ENCODE data around the gene TUBB3. TPM values are rescaled to one million over a fixed set of nuclear protein-coding genes. Genes with fewer than 3 reads are reported as not detected.

Gene TUBB3
- total RNA-seq, 4 donors from 2014 or later, result 5.3 to 11.8 (median 9.1) TPM

DNA sequence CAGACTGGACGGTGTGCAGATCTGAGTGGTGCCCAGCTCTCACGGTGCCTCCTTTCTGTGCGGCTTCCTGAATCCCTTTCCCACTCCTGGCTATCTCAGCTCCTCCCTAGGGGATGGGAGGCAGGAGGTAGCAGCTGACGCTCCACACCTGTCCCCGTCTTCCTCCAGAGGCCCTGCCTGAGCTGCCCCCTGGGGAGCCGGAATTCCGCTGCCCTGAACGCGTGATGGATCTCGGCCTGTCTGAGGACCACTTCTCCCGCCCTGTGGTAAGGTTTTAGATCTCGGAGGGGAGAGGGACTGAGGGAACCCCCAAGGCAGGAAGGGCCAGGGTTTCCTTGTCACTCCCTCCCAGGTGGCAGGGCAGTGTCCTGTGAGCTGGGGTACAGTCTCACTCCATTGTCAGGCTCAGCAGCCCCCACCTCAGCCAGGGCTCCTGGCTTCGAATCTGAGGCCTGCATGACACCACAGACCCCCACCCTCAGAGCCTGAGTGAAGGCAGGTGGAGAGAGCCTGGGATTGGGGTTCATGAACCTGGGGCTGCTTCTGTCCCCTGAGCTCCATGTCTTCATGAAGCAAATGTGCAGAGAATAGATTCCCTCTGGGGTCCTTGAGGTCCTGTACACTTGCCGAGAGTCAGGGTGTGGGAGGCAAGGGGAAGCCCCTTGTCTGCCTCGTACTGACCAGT lies 32.0 kb downstream of the TUBB3 start:
- Histone ChIP-seq H3K4me1 (peaks cover 0 to 2% (median 0%) of the 10 kb centered on the region in 3 donors), H3K9me3 (no peaks in the 10 kb centered on the region), H3K27me3 (no peaks in the 10 kb centered on the region), H3K27ac (no peak overlapping the region), H3K36me3 (peaks cover 0 to 65% of the 10 kb centered on the region in 2 donors), H3K4me3 (no peak overlapping the region)
- WGBS, 2 donors (ENCODE audit: low coverage in 1 of 2), result 77% methylated on average over 5 of the region's 15 CpGs; no CpG with 5 or more reads in 1 of the 2 donors
- ATAC-seq, result no peak
- TF ChIP-seq, protein P1, sequence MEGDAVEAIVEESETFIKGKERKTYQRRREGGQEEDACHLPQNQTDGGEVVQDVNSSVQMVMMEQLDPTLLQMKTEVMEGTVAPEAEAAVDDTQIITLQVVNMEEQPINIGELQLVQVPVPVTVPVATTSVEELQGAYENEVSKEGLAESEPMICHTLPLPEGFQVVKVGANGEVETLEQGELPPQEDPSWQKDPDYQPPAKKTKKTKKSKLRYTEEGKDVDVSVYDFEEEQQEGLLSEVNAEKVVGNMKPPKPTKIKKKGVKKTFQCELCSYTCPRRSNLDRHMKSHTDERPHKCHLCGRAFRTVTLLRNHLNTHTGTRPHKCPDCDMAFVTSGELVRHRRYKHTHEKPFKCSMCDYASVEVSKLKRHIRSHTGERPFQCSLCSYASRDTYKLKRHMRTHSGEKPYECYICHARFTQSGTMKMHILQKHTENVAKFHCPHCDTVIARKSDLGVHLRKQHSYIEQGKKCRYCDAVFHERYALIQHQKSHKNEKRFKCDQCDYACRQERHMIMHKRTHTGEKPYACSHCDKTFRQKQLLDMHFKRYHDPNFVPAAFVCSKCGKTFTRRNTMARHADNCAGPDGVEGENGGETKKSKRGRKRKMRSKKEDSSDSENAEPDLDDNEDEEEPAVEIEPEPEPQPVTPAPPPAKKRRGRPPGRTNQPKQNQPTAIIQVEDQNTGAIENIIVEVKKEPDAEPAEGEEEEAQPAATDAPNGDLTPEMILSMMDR (IDR thresholded peaks at IDR 0.05), result no peak
- TF ChIP-seq POLR2AphosphoS5 (IDR thresholded peaks at IDR 0.05), result no peak

GRCh38 chr16:89956505-89957215 lies 33.5 kb downstream of the TUBB3 start:
- no peaks in the 10 kb centered on the region for H3K4me1 ChIP-seq
- peaks cover 0 to 80% of the 10 kb centered on the region in 2 donors for H3K36me3 ChIP-seq
- TF ChIP-seq EP300 (IDR thresholded peaks at IDR 0.05) (no peak), POLR2AphosphoS5 (IDR thresholded peaks at IDR 0.05) (no peak)
- TF ChIP-seq, protein P1 (IDR thresholded peaks at IDR 0.05), result no peak
- peak overlapping the region in 1 of 2 donors; percentile 12 for H3K4me3 ChIP-seq
- H3K9me3 ChIP-seq, result no peaks in the 10 kb centered on the region
- ATAC-seq, result no peak
- no peak overlapping the region for H3K27ac ChIP-seq
- H3K27me3 ChIP-seq, result no peaks in the 10 kb centered on the region
- 76 to 89% methylated on average over 5 to 7 of the region's 15 CpGs for WGBS, 2 donors (ENCODE audit: low coverage in 1 of 2)

DNA sequence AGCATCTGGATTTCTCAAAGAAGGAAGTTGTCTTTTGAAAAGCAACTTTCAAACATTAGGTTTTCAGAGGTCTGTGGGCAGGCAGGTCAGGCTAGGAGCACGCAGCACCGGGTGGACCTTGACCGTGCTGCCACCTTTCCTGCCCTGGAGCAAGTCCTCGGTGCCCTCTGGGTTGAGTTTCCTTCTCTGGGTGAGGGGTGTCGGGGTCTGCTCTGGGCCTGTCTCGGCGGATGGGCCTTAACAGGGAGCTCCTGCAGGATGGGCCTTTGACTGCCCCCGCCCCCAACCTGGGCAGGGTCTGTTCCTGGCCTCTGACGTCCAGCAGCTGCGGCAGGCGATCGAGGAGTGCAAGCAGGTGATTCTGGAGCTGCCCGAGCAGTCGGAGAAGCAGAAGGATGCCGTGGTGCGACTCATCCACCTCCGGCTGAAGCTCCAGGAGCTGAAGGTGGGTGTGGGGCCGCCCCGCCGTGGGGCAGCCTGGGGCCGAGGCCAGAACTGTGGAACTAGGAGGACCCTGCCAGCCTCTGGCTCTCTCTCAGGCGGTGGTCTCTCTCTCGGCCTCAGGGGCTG lies 34.2 kb downstream of the TUBB3 start:
- H3K9me3 ChIP-seq, result no peaks in the 10 kb centered on the region
- H3K27me3 ChIP-seq, result no peaks in the 10 kb centered on the region
- ATAC-seq, result no peak
- no peaks in the 10 kb centered on the region for H3K4me1 ChIP-seq
- no peak overlapping the region for H3K27ac ChIP-seq
- peak overlapping the region in 1 of 2 donors; percentile 12 for H3K4me3 ChIP-seq
- peaks cover 0 to 86% of the 10 kb centered on the region in 2 donors for H3K36me3 ChIP-seq
- WGBS, 2 donors (ENCODE audit: low coverage in 1 of 2), result 88% methylated on average over 5 of the region's 23 CpGs; no CpG with 5 or more reads in 1 of the 2 donors
- no peak for TF ChIP-seq POLR2A (IDR thresholded peaks at IDR 0.05)
- TF ChIP-seq POLR2AphosphoS5 (IDR thresholded peaks at IDR 0.05), result no peak
- TF ChIP-seq, protein P1 (IDR thresholded peaks at IDR 0.05), result no peak
- no peak for TF ChIP-seq EP300 (IDR thresholded peaks at IDR 0.05)

DNA sequence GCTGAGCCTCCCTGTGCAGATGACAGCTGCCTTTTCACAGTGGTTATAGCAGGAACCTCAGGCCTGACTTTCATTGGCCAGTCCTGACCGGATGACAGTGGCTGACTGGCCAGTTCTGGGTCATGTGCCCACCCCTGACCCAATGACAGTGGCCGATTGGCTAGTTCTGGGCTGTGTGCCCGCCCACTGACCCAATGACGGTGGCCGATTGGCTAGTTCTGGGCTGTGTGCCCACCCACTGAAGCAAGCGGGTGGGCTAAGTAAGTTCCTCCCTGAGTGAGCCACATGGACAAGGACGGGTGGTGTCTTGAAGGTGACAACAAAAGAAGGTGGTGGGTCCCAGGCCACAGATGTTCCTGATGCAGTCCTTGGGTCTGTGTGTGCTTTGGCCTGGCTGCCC lies 34.9 kb downstream of the TUBB3 start:
- Histone ChIP-seq H3K27ac (no peak overlapping the region), H3K4me3 (no peak overlapping the region), H3K9me3 (no peaks in the 10 kb centered on the region), H3K4me1 (no peaks in the 10 kb centered on the region), H3K36me3 (peaks cover 0 to 91% of the 10 kb centered on the region in 2 donors), H3K27me3 (no peaks in the 10 kb centered on the region)
- ATAC-seq, result no peak
- no CpG with 5 or more reads among the region's 7 CpGs for WGBS, 2 donors (ENCODE audit: low coverage in 1 of 2)
- TF ChIP-seq POLR2A (IDR thresholded peaks at IDR 0.05) (no peak), EP300 (IDR thresholded peaks at IDR 0.05) (no peak), POLR2AphosphoS5 (IDR thresholded peaks at IDR 0.05) (no peak)
- TF ChIP-seq, protein P1 (IDR thresholded peaks at IDR 0.05), result no peak

Data from gastroesophageal sphincter (tissue), 4 donors.